GM10266 (cell line): ENCODE results near the gene PRR5L.

Experiments used
- DNase-seq: peaks from one replicate; pipeline ENCODE4 v3.0.0; 2012; ENCODE audit errors: extremely low spot score
- CTCF ChIP-seq: IDR thresholded peaks from 2 replicates; pipeline ENCODE4 v1.5.1; 2012; ENCODE audit warnings: mild to moderate bottlenecking, low read depth; ENCODE audit not compliant: control insufficient read depth, insufficient read depth; ENCODE audit errors: missing control alignments

Gene PRR5L

GRCh38 chr11:36379653-36380052 lies 83.6 kb downstream of the PRR5L start:
- no peak for DNase-seq
- TF ChIP-seq CTCF, result no peak

GRCh38 chr11:36380296-36381014 lies 84.4 kb downstream of the PRR5L start:
- DNase-seq, result no peak
- TF ChIP-seq CTCF, result no peak

- TF ChIP-seq CTCF, result no peak
- DNase-seq, result no peak
These were observed 84.9 kb downstream of the PRR5L start for GRCh38 chr11:36381015-36381360.

GRCh38 chr11:36383195-36383594 lies 87.1 kb downstream of the PRR5L start:
- TF ChIP-seq CTCF, result no peak

GRCh38 chr11:36385121-36385970 lies 89.3 kb downstream of the PRR5L start:
- TF ChIP-seq CTCF, result no peak
- DNase-seq, result no peak

More at GRCh38 chr11:36383195-36383594, 87.1 kb downstream of the PRR5L start:
- DNase-seq, result no peak

- TF ChIP-seq CTCF, result no peak
- DNase-seq, result no peak
These were observed 90.3 kb downstream of the PRR5L start for GRCh38 chr11:36386411-36386810.

GRCh38 chr11:36388071-36388470 lies 92.0 kb downstream of the PRR5L start:
- no peak for TF ChIP-seq CTCF
- no peak for DNase-seq
